Right cardiac atrium (tissue), 5 donors: ENCODE results near the gene FXYD7. TPM values are rescaled to one million over a fixed set of nuclear protein-coding genes. Genes with fewer than 3 reads are reported as not detected.

ENCODE experiments used
- ATAC-seq, 2 donors: fragments of 200-7000 bp; cut with Tn5 transposase; one replicate each; pipeline versions ENCODE4 v1.8.0 to v1.9.1; 2020; ENCODE audit warnings: moderate library complexity in 2 of 2, mild to moderate bottlenecking in 1 of 2
- DNase-seq, 3 donors: peaks; one replicate each; pipeline ENCODE4 v3.0.0-alpha.2; 2020
- H3K27ac ChIP-seq: one replicate; pipeline ENCODE4 v1.5.1; 2013; ENCODE audit warnings: mild to moderate bottlenecking, low read length, control low read depth, moderate library complexity
- H3K27me3 ChIP-seq: one replicate; pipeline ENCODE4 v1.6.1; 2013; ENCODE audit not compliant: control insufficient read depth, insufficient read depth
- H3K4me1 ChIP-seq: one replicate; pipeline ENCODE4 v1.6.1; 2013; ENCODE audit warnings: low read length; ENCODE audit not compliant: control insufficient read depth, insufficient read depth
- H3K4me3 ChIP-seq: one replicate; pipeline ENCODE4 v1.5.1; 2013; ENCODE audit warnings: low read length, control low read depth
- H3K9me3 ChIP-seq: one replicate; pipeline ENCODE4 v1.6.1; 2013; ENCODE audit warnings: low read length; ENCODE audit not compliant: control insufficient read depth
- WGBS: extraction: QIAGEN DNeasy Blood & Tissue Kit; methylation state at CpG from one replicate; pipeline ENCODE4 v1.1.7; 2013; 5-methylcytosine and 5-hydroxymethylcytosine counted together
- intact Hi-C, 4 donors: fragments of 100-400 bp; cut with DNase I; formaldehyde crosslinking; loops; one replicate each; pipeline versions ENCODE4 v1.11.0 to v1.14.0; 2022 to 2023
- long read RNA-seq, 4 donors: library from polyadenylated mRNA; unstranded; transcript quantifications; one replicate each; pipeline ENCODE4 v2.0.0, GENCODE V29; 2020 to 2021
- polyA plus RNA-seq: library from polyadenylated mRNA; stranded (reverse); fragments of 200-250 nt; gene quantifications from one replicate; pipeline ENCODE4 v1.2.3, GENCODE V29; 2013
- total RNA-seq, 4 donors: library from RNA; stranded (reverse); fragmentation: NEBNext Ultra II Directional; extraction: Animal tissue kit (Norgen Biotek cat#: 25700); gene quantifications; one replicate each; pipeline ENCODE4 v1.2.1, GENCODE V29; 2021
- donor health status: healthy with polysubstance abuse.
- donor health status: DM: no; HTN: yes; CAD: no.
- donor health status: DM: no; HTN: no; CAD: no.
- donor health status: DM: no; HTN: yes; CAD: no; lungs with severe emphysema.
- donor health status: DM: yes; HTN: yes; CAD: no.

The FXYD7 gene
- total RNA-seq (under 1 TPM in 1 of 4 donors, not detected in 3; 0.40 TPM), polyA plus RNA-seq (0.25 TPM)
- long read RNA-seq, donor 1 = 0 reads
- long read RNA-seq, donor 2 = 0 reads
- long read RNA-seq, donor 3, partial matches to known transcripts = 0 of 1 reads
- long read RNA-seq, donor 3, other reads (novel, unspliced or antisense) = 1 of 1 reads
- long read RNA-seq, donor 4 = 0 reads

DNA sequence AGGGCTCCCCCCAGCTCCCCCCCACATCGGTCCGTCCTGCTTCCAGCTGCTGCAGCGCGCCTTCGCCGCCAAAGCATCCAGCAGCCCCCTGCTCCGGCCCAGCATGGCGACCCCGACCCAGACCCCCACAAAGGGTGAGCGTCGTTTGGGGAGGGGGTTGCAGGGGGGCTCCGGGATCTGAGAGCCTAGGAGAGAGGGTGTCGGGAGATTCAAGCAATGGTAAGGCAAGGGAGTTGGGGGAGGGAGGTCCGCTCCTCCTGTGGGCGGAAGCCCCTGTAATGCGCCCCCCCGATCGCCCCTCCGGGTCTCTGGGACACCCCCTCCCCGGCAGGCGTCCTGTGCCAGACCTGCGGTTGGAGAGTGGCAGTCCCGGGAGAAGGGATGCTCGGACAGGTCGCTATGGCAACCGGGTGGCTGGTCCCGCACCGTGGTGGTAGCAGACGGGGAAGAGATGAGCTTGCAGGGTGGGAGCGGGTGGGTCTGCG lies at the start of gene FXYD7:
Gene FXYD7 (plus strand): TSS at position 25 of the 485 bp plus-strand sequence. CDS start 79 bp downstream, at position 104.
- DNase-seq = peak; percentile 47 to 73 (median 61)
- Histone ChIP-seq H3K4me3 (no peak within 1 kb of the TSS), H3K4me1 (no peaks in the 10 kb centered on the region), H3K27ac (no peak within 1 kb of the TSS), H3K9me3 (no peaks in the 10 kb centered on the region), H3K27me3 (no peaks in the 10 kb centered on the region)
- intact Hi-C loops = no loop called here
- 27% methylated on average over 31 of the region's 31 CpGs for WGBS
- no peak for ATAC-seq

DNA sequence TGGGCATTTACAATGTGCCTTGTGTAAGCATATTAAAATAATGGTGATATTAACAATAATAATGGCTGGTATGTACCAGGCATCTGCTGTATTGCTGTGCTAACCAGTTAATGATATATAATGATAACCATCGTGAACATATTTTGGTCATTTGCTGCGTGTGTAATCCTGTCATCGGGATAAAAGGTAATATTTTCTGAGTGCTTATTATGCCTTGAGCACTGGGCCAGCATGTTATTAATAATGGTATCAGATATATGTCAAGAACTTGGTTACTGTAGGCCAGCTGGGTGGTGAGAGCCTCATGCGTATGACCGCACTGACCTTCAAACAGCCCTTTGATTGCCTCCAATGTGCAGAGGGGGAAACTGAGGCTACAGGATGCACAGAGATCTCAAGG lies 49.6 kb upstream of the FXYD7 start:
- no peak overlapping the region for H3K27ac ChIP-seq
- no peaks in the 10 kb centered on the region for H3K4me1 ChIP-seq
- intact Hi-C loops = loop anchor here in 1 of 4 donors (5.0 kb wide), 1 partner anchor 126 kb away; no protein-coding TSS in a partner anchor
- H3K4me3 ChIP-seq = no peak overlapping the region
- H3K27me3 ChIP-seq = no peaks in the 10 kb centered on the region
- 90% methylated on average over 5 of the region's 5 CpGs for WGBS
- ATAC-seq (no peak), DNase-seq (no peak)
- H3K9me3 ChIP-seq = no peaks in the 10 kb centered on the region

DNA sequence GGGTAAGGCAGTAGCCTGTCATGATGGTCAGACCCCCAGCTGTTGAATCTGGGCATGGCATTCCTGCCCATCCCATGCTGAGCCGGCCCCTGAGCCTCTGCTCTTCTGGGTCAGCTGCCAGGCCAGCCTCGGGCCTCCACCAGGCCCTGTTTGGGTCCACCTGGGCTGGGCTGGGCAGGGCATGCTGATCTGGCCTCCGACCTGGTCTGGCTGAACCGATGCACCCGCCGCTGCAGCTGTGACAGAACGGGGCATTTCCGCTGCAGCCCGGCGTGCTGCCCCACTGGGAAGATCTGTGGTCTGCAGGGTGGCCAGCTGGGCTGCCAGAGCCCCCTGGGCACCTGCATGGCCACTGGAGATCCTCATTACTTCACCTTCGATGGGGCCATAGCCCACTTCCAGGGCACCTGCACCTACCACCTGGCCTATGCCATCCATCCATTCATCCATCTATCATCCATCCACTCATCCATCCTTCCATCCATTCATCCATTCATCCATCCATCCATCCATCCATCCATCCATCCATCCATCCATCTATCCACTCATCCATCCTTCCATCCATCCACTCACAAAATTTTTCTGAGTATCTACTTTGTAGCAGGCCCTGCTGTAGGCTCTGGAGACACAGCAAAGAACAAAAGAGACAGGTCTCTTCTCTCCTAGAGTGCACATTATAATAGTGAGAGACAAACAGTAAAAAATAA lies 49.0 kb upstream of the FXYD7 start:
- H3K27ac ChIP-seq = no peak overlapping the region
- intact Hi-C loops = loop anchor here in 1 of 4 donors (5.0 kb wide), 1 partner anchor 127 kb away; no protein-coding TSS in a partner anchor
- DNase-seq (no peak), ATAC-seq (no peak)
- no peaks in the 10 kb centered on the region for H3K27me3 ChIP-seq
- WGBS = 83% methylated on average over 11 of the region's 11 CpGs
- H3K4me1 ChIP-seq = no peaks in the 10 kb centered on the region
- H3K4me3 ChIP-seq = no peak overlapping the region
- H3K9me3 ChIP-seq = no peaks in the 10 kb centered on the region

- WGBS = 90% methylated on average over 4 of the region's 4 CpGs
- intact Hi-C loops = loop anchor here in 1 of 4 donors (5.0 kb wide), 1 partner anchor 127 kb away; no protein-coding TSS in a partner anchor
- no peak overlapping the region for H3K4me3 ChIP-seq
- no peaks in the 10 kb centered on the region for H3K27me3 ChIP-seq
- H3K9me3 ChIP-seq = no peaks in the 10 kb centered on the region
- DNase-seq = no peak
- no peak overlapping the region for H3K27ac ChIP-seq
- ATAC-seq = no peak
- H3K4me1 ChIP-seq = no peaks in the 10 kb centered on the region
These were observed 48.4 kb upstream of the FXYD7 start for GRCh38 chr19:35094656-35095055.

- intact Hi-C loops = no loop called here
- WGBS = 71% methylated on average over 8 of the region's 8 CpGs
- ATAC-seq (no peak), DNase-seq (peak in 1 of 3 donors; percentile 6)
- Histone ChIP-seq H3K9me3 (no peaks in the 10 kb centered on the region), H3K27me3 (no peaks in the 10 kb centered on the region), H3K4me1 (no peaks in the 10 kb centered on the region), H3K27ac (no peak overlapping the region), H3K4me3 (no peak overlapping the region)
These were observed 47.2 kb upstream of the FXYD7 start for GRCh38 chr19:35095667-35096368.

DNA sequence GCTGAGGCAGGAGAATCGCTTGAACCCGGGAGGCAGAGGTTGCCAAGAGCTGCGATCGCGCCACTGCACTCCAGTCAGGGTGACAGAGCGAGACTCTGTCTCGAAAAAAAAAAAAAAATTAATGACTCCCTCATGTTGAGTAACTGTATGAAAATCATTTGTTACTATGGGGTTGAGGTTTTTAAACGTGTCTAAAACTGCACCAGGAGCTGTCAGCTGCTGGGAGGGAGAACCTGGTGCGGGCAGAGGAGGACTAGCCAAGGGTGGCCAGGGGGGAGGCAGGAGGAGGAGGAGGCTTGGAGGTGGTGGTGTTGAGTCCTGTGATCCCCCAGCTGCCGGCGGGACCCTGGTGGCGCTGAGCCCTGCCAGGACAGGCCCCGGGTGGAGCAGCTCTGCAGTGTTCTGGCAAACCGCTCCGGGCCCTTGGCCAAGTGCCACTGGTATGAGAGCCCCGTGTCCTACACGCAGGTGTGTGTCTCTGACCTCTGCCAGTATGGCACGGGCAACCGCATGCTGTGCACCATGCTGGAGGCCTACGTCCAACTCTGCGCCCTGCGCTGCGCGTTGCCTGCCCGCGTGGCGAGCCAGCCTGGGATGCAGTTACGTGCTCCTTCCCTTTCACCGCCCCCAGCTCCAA lies 44.5 kb upstream of the FXYD7 start:
- Histone ChIP-seq H3K4me3 (no peak overlapping the region), H3K4me1 (no peaks in the 10 kb centered on the region), H3K9me3 (no peaks in the 10 kb centered on the region), H3K27me3 (no peaks in the 10 kb centered on the region), H3K27ac (no peak overlapping the region)
- ATAC-seq = peak; percentile 28 to 44
- 69% methylated on average over 29 of the region's 29 CpGs for WGBS
- DNase-seq = no peak
- intact Hi-C loops = no loop called here

- intact Hi-C loops = no loop called here
- ATAC-seq = peak in 1 of 2 donors; percentile 10
- WGBS = 82% methylated on average over 21 of the region's 21 CpGs
These were observed 43.7 kb upstream of the FXYD7 start for GRCh38 chr19:35099155-35099896.

DNA sequence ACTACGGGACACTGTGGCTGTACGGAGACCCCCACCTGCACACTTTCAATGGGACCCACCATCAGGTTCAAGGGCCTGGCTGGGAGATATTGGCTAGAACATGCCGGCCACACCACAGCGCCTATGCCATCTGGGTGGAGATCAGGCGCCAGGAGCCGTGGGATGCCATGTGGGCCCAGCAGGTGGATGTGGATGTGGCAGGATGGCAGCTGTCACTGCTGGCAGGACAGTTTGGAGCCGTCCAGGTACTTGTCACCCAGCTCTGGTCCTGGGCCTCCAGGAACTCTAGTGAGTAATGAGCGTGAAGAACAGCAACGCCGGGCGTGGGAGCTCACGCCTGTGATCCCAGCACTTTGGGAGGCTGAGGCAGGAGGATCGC lies 43.2 kb upstream of the FXYD7 start:
- no peak for ATAC-seq
- no peak overlapping the region for H3K27ac ChIP-seq
- no peaks in the 10 kb centered on the region for H3K27me3 ChIP-seq
- WGBS = 94% methylated on average over 13 of the region's 13 CpGs
- H3K4me3 ChIP-seq = no peak overlapping the region
- no peaks in the 10 kb centered on the region for H3K9me3 ChIP-seq
- H3K4me1 ChIP-seq = no peaks in the 10 kb centered on the region
- no peak for DNase-seq
- intact Hi-C loops = no loop called here

More at GRCh38 chr19:35099155-35099896, 43.7 kb upstream of the FXYD7 start:
- no peaks in the 10 kb centered on the region for H3K4me1 ChIP-seq
- H3K27ac ChIP-seq = no peak overlapping the region
- H3K27me3 ChIP-seq = no peaks in the 10 kb centered on the region
- no peaks in the 10 kb centered on the region for H3K9me3 ChIP-seq
- no peak overlapping the region for H3K4me3 ChIP-seq
- no peak for DNase-seq

- ATAC-seq = no peak
- Histone ChIP-seq H3K27ac (no peak overlapping the region), H3K9me3 (no peaks in the 10 kb centered on the region), H3K4me3 (no peak overlapping the region), H3K27me3 (no peaks in the 10 kb centered on the region), H3K4me1 (no peaks in the 10 kb centered on the region)
- DNase-seq = no peak
- WGBS = 70% methylated on average over 16 of the region's 16 CpGs
- intact Hi-C loops = no loop called here
These were observed 42.2 kb upstream of the FXYD7 start for GRCh38 chr19:35100588-35101533.
